Fibroblast of the aortic adventitia (primary cell): ENCODE data around the gene MBNL2. TPM values are rescaled to one million over a fixed set of nuclear protein-coding genes. Genes with fewer than 3 reads are reported as not detected.
A peak's percentile ranks its signal among the peaks of the same experiment; 100 is the strongest.

Experiments used
- DNase-seq: peaks from one replicate; pipeline ENCODE4 v3.0.0-alpha.2; 2010; ENCODE audit warnings: low read depth
- H3K4me3 ChIP-seq: 2 replicates; pipeline ENCODE4 v1.5.1; 2011; ENCODE audit warnings: low read depth, mild to moderate bottlenecking, control low read depth, low read length, moderate library complexity
- small RNA-seq: library from RNA; depleted of rRNA; stranded (forward); fragments of <200 nt; gene quantifications from one replicate; pipeline ENCODE3, GENCODE V24; 2012
- total RNA-seq: library from RNA; depleted of rRNA; stranded (reverse); fragments of >200 nt; gene quantifications from 2 replicates; pipeline ENCODE4 v1.2.3, GENCODE V29; 2012; ENCODE audit warnings: low replicate concordance
- TF ChIP-seq, protein P1 (sequence below): IDR thresholded peaks from 2 replicates; pipeline ENCODE4 v1.5.1; 2011; ENCODE audit warnings: mild to moderate bottlenecking, low read length, control low read depth, inconsistent platforms; ENCODE audit not compliant: insufficient read depth

MBNL2 gene
- total RNA-seq, 1 donor: 120 TPM

DNA sequence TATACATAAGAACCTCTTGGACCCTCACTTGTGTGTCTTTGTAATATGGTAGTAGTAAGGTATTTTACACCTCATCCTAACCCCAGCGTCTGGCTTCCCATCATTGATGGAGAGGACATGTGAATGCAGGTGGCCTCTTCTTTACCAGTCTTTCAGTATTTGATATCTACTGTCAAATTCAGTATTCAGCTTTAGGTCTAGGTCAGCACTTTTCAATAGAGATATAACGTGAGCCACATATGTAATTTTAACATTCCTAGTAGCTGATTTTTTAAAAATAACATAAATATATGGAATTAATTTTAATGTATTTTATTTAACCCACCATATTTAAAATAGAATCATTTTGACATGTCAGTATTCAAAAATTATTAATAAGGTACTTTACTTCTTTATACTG lies 214.7 kb downstream of the MBNL2 start:
- TF ChIP-seq, protein P1, sequence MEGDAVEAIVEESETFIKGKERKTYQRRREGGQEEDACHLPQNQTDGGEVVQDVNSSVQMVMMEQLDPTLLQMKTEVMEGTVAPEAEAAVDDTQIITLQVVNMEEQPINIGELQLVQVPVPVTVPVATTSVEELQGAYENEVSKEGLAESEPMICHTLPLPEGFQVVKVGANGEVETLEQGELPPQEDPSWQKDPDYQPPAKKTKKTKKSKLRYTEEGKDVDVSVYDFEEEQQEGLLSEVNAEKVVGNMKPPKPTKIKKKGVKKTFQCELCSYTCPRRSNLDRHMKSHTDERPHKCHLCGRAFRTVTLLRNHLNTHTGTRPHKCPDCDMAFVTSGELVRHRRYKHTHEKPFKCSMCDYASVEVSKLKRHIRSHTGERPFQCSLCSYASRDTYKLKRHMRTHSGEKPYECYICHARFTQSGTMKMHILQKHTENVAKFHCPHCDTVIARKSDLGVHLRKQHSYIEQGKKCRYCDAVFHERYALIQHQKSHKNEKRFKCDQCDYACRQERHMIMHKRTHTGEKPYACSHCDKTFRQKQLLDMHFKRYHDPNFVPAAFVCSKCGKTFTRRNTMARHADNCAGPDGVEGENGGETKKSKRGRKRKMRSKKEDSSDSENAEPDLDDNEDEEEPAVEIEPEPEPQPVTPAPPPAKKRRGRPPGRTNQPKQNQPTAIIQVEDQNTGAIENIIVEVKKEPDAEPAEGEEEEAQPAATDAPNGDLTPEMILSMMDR: no peak
- H3K4me3 ChIP-seq: peak overlapping the region; percentile 6
- DNase-seq: no peak

GRCh38 chr13:97437729-97438128 lies 215.6 kb downstream of the MBNL2 start:
- DNase-seq: no peak
- no peak overlapping the region for H3K4me3 ChIP-seq
- TF ChIP-seq, protein P1: no peak

DNA sequence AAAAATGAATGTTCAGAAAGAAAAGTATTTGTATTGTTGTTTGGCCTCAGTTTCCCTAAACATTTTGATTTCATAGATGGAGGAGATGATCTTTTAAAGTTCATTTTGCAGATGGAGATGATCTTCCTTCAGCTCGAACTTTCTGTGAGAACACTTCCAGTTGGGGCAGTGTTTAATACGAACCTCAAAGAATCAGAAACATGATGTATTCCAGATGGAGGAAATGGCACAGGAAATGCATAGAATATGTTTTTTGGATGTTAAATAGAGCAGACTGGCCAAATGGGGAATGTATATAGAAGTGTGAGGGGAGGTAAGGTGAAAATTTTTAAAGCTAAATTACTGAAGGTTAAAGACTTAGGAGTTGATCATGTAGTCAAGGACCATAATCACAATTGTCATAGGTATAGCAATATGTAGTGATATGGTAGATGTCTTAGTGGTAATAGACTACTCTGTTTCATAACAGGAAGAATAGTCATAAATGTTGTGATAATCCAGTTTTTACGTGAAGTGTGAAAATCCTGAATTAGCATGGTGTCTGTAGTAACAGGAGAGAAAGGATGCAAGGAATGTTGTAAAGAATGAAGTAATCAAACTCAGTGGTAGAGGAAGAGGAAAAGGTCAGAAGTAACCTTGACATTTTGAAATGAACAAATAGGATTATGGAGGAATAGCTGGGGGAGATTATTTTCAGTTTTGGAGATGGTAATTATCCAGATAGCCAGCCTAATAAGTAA lies 216.9 kb downstream of the MBNL2 start:
- no peak for DNase-seq
- H3K4me3 ChIP-seq: no peak overlapping the region
- TF ChIP-seq, protein P1: no peak

GRCh38 chr13:97440598-97441170 lies 218.6 kb downstream of the MBNL2 start:
- peak; percentile 28 for DNase-seq
- no peak overlapping the region for H3K4me3 ChIP-seq
- TF ChIP-seq, protein P1: no peak

GRCh38 chr13:97441368-97441767 lies 219.2 kb downstream of the MBNL2 start:
- TF ChIP-seq, protein P1: no peak
- DNase-seq: no peak

More at GRCh38 chr13:97441368-97441767, 219.2 kb downstream of the MBNL2 start:
- H3K4me3 ChIP-seq: no peak overlapping the region

Small RNA genes within 50 kb of the gene (small RNA-seq; reads per million reads assigned to genes)
- gene AL442067.1 (not detected), gene RNA5SP37 (not detected)

Other genes starting within 250 kb of the MBNL2 start
- not detected in 2 replicates for gene OXGR1, start 227.9 kb upstream of the MBNL2 start, total RNA-seq
- 18.3 and 29.0 TPM in 2 replicates for gene RAP2A, start 211.8 kb downstream of the MBNL2 start, total RNA-seq